Trophoblast cell (in vitro differentiated cells and primary cell): ENCODE data around the gene TTC21A.

ENCODE experiments used
- DNase-seq, 2 donors: peaks; one replicate each; pipeline ENCODE4 v3.0.0-alpha.2; 2016
- H2AFZ ChIP-seq: 2 replicates; pipeline ENCODE4 v1.6.1; 2013; ENCODE audit warnings: low read length, moderate library complexity, mild to moderate bottlenecking; ENCODE audit not compliant: insufficient read depth, poor library complexity
- H2AK5ac ChIP-seq: 2 replicates; pipeline ENCODE4 v1.6.1; 2013; ENCODE audit warnings: mild to moderate bottlenecking, low read length
- H2BK120ac ChIP-seq: 2 replicates; pipeline ENCODE4 v1.6.1; 2013; ENCODE audit warnings: low read length, mild to moderate bottlenecking, moderate library complexity; ENCODE audit not compliant: insufficient read depth, poor library complexity
- H2BK12ac ChIP-seq: 2 replicates; pipeline ENCODE4 v1.6.1; 2013; ENCODE audit warnings: mild to moderate bottlenecking, low read length, moderate library complexity
- H2BK5ac ChIP-seq: 2 replicates; pipeline ENCODE4 v1.6.1; 2013; ENCODE audit warnings: low read length, low read depth, moderate library complexity, mild to moderate bottlenecking; ENCODE audit not compliant: poor library complexity
- H3K14ac ChIP-seq: 2 replicates; pipeline ENCODE4 v1.6.1; 2013; ENCODE audit warnings: mild to moderate bottlenecking, low read length
- H3K18ac ChIP-seq: 2 replicates; pipeline ENCODE4 v1.6.1; 2013; ENCODE audit warnings: mild to moderate bottlenecking, low read length
- H3K23ac ChIP-seq: 2 replicates; pipeline ENCODE4 v1.6.1; 2013; ENCODE audit warnings: low read length
- H3K27ac ChIP-seq: 2 replicates; pipeline ENCODE4 v1.5.1; 2013; ENCODE audit warnings: low read depth, mild to moderate bottlenecking, inconsistent platforms, low read length, moderate library complexity
- H3K27me3 ChIP-seq: 2 replicates; pipeline ENCODE4 v1.6.1; 2013; ENCODE audit warnings: inconsistent platforms, mild to moderate bottlenecking, low read length, moderate library complexity; ENCODE audit not compliant: insufficient read depth
- H3K36me3 ChIP-seq, 2 experiments: 1 replicate in 1 of 2; 2 replicates in 1 of 2; pipeline ENCODE4 v1.6.1; 2013; ENCODE audit warnings: low read length in 2 of 2, mild to moderate bottlenecking in 2 of 2, moderate library complexity in 1 of 2; ENCODE audit not compliant: insufficient read depth in 2 of 2, control insufficient read depth in 1 of 2
- H3K4ac ChIP-seq: 2 replicates; pipeline ENCODE4 v1.6.1; 2013; ENCODE audit warnings: low read depth, mild to moderate bottlenecking, low read length, moderate library complexity
- H3K4me1 ChIP-seq, 2 experiments: 1 replicate in 1 of 2; 2 replicates in 1 of 2; pipeline ENCODE4 v1.6.1; 2013; ENCODE audit warnings: low read length in 2 of 2, mild to moderate bottlenecking in 2 of 2, moderate library complexity in 1 of 2; ENCODE audit not compliant: insufficient read depth in 2 of 2, control insufficient read depth in 1 of 2
- H3K4me2 ChIP-seq: 2 replicates; pipeline ENCODE4 v1.6.1; 2013; ENCODE audit warnings: inconsistent platforms, mild to moderate bottlenecking, low read length, moderate library complexity
- H3K4me3 ChIP-seq: 2 replicates; pipeline ENCODE4 v1.5.1; 2013; ENCODE audit warnings: mild to moderate bottlenecking, low read depth, low read length, inconsistent platforms
- H3K79me1 ChIP-seq: one replicate; pipeline ENCODE4 v1.6.1; 2013; ENCODE audit warnings: low read length
- H3K79me2 ChIP-seq: 2 replicates; pipeline ENCODE4 v1.6.1; 2013; ENCODE audit warnings: low read length, mild to moderate bottlenecking; ENCODE audit not compliant: control insufficient read depth, insufficient read depth, poor library complexity
- H3K9ac ChIP-seq: 2 replicates; pipeline ENCODE4 v1.6.1; 2013; ENCODE audit warnings: mild to moderate bottlenecking, low read length
- H3K9me3 ChIP-seq: 2 replicates; pipeline ENCODE4 v1.6.1; 2013; ENCODE audit warnings: low read depth, mild to moderate bottlenecking, control low read depth, inconsistent platforms, low read length; ENCODE audit not compliant: insufficient read depth
- H4K12ac ChIP-seq: 2 replicates; pipeline ENCODE4 v1.6.1; 2013; ENCODE audit warnings: low read depth, mild to moderate bottlenecking, low read length, moderate library complexity
- H4K8ac ChIP-seq: 2 replicates; pipeline ENCODE4 v1.6.1; 2013; ENCODE audit warnings: low read depth, mild to moderate bottlenecking, low read length, moderate library complexity
- H4K91ac ChIP-seq: one replicate; pipeline ENCODE4 v1.6.1; 2013; ENCODE audit warnings: low read depth, mild to moderate bottlenecking, low read length, moderate library complexity
- WGBS: extraction: QIAGEN DNeasy Blood & Tissue Kit; methylation state at CpG from one replicate; pipeline ENCODE4 v1.1.7; 2013; ENCODE audit warnings: missing lambda C conversion rate; ENCODE audit not compliant: insufficient read length, insufficient coverage; ENCODE audit errors: extremely low coverage; 5-methylcytosine and 5-hydroxymethylcytosine counted together

The TTC21A gene

GRCh38 chr3:39176025-39176714, 68.7 kb downstream of the TTC21A start:
- Histone ChIP-seq H2BK5ac (peak overlapping the region; percentile 39), H3K4me2 (no peak overlapping the region), H3K4me3 (no peak overlapping the region), H3K79me2 (peaks cover 8% of the 10 kb centered on the region), H3K9ac (peak overlapping the region; percentile 18), H2BK12ac (peak overlapping the region; percentile 26), H3K27ac (no peak overlapping the region), H3K79me1 (peaks cover 27% of the 10 kb centered on the region), H3K23ac (no peak overlapping the region), H3K27me3 (no peaks in the 10 kb centered on the region), H4K91ac (peak overlapping the region; percentile 77), H3K36me3 (no peaks in the 10 kb centered on the region), H3K14ac (peak overlapping the region; percentile 6), H3K9me3 (no peaks in the 10 kb centered on the region), H3K4ac (no peak overlapping the region), H2BK120ac (no peak overlapping the region), H4K8ac (no peak overlapping the region), H3K18ac (no peak overlapping the region), H2AFZ (no peak overlapping the region), H2AK5ac (peak overlapping the region; percentile 72), H3K4me1 (peaks cover 35 to 36% of the 10 kb centered on the region in 2 experiments), H4K12ac (no peak overlapping the region)
- peak in 1 of 2 donors; percentile 44 for DNase-seq
- WGBS: no CpG with 5 or more reads among the region's 6 CpGs

GRCh38 chr3:39177708-39178332, 70.3 kb downstream of the TTC21A start:
- Histone ChIP-seq H3K9ac (peak overlapping the region; percentile 54), H3K27me3 (no peaks in the 10 kb centered on the region), H3K4ac (peak overlapping the region; percentile 95), H2BK5ac (peak overlapping the region; percentile 97), H4K91ac (peak overlapping the region; percentile 97), H3K36me3 (no peaks in the 10 kb centered on the region), H3K14ac (peak overlapping the region; percentile 99), H3K4me3 (no peak overlapping the region), H3K4me1 (peaks cover 29 to 32% of the 10 kb centered on the region in 2 experiments), H3K18ac (peak overlapping the region; percentile 99), H2BK120ac (peak overlapping the region; percentile 99), H3K4me2 (peak overlapping the region; percentile 84), H3K79me1 (peaks cover 27% of the 10 kb centered on the region), H4K8ac (peak overlapping the region; percentile 99), H4K12ac (peak overlapping the region; percentile 94), H3K23ac (no peak overlapping the region), H2AK5ac (peak overlapping the region; percentile 98), H2AFZ (peak overlapping the region; percentile 89), H2BK12ac (peak overlapping the region; percentile 88), H3K27ac (peak overlapping the region; percentile 94), H3K79me2 (peaks cover 8% of the 10 kb centered on the region), H3K9me3 (no peaks in the 10 kb centered on the region)
- peak; percentile 92 to 95 for DNase-seq
- no CpG with 5 or more reads among the region's 32 CpGs for WGBS

GRCh38 chr3:39178553-39178952, 71.1 kb downstream of the TTC21A start:
- Histone ChIP-seq H3K14ac (peak overlapping the region; percentile 70), H2BK5ac (no peak overlapping the region), H3K27me3 (no peaks in the 10 kb centered on the region), H3K36me3 (no peaks in the 10 kb centered on the region), H2AK5ac (peak overlapping the region; percentile 23), H3K4me3 (no peak overlapping the region), H3K79me1 (peaks cover 27% of the 10 kb centered on the region), H3K4ac (no peak overlapping the region), H2BK120ac (peak overlapping the region; percentile 85), H3K4me1 (peaks cover 29 to 32% of the 10 kb centered on the region in 2 experiments), H3K9ac (no peak overlapping the region), H3K9me3 (no peaks in the 10 kb centered on the region), H2AFZ (no peak overlapping the region), H3K4me2 (peak overlapping the region; percentile 36), H4K12ac (no peak overlapping the region), H4K91ac (peak overlapping the region; percentile 7), H3K23ac (no peak overlapping the region), H2BK12ac (peak overlapping the region; percentile 21), H3K27ac (peak overlapping the region; percentile 24), H3K18ac (peak overlapping the region; percentile 10), H3K79me2 (peaks cover 8% of the 10 kb centered on the region), H4K8ac (peak overlapping the region; percentile 6)
- no CpG with 5 or more reads among the region's 4 CpGs for WGBS
- DNase-seq: peak in 1 of 2 donors; percentile 18

- H4K8ac ChIP-seq: peak overlapping the region; percentile 68
- peak overlapping the region; percentile 76 for H4K91ac ChIP-seq
- peak overlapping the region; percentile 66 for H2BK12ac ChIP-seq
- H3K36me3 ChIP-seq: no peaks in the 10 kb centered on the region
- peak overlapping the region; percentile 32 for H2BK5ac ChIP-seq
- no peaks in the 10 kb centered on the region for H3K9me3 ChIP-seq
- H3K4me3 ChIP-seq: no peak overlapping the region
- H4K12ac ChIP-seq: peak overlapping the region; percentile 45
- H3K79me2 ChIP-seq: peaks cover 8% of the 10 kb centered on the region
- H2AFZ ChIP-seq: peak overlapping the region; percentile 92
- H3K14ac ChIP-seq: peak overlapping the region; percentile 78
- peaks cover 25 to 29% of the 10 kb centered on the region in 2 experiments for H3K4me1 ChIP-seq
- H2AK5ac ChIP-seq: peak overlapping the region; percentile 71
- H3K9ac ChIP-seq: no peak overlapping the region
- H3K79me1 ChIP-seq: peaks cover 24% of the 10 kb centered on the region
- DNase-seq: peak; percentile 24 to 62
- H3K4ac ChIP-seq: peak overlapping the region; percentile 57
- no peaks in the 10 kb centered on the region for H3K27me3 ChIP-seq
- peak overlapping the region; percentile 42 for H3K27ac ChIP-seq
- H2BK120ac ChIP-seq: peak overlapping the region; percentile 67
- peak overlapping the region; percentile 61 for H3K4me2 ChIP-seq
- WGBS: no CpG with 5 or more reads among the region's 3 CpGs
- H3K23ac ChIP-seq: no peak overlapping the region
- H3K18ac ChIP-seq: peak overlapping the region; percentile 65
Measured at GRCh38 chr3:39180183-39180545, 72.7 kb downstream of the TTC21A start.
